Endothelial cell of umbilical vein (primary cell): ENCODE measurements around the gene TRAPPC5. TPM values are rescaled to one million over a fixed set of nuclear protein-coding genes. Genes with fewer than 3 reads are reported as not detected.

Source experiments
- BruUV-seq: library from RNA; stranded (reverse); fragments of 400-500 nt; replicated peaks from 2 replicates; lab custom pipeline; 2021; lab: Mats Ljungman, UMichigan
- CTCF ChIA-PET: fragments of 300-600, 350-600 bp; sonication (Branson Sonifier 250); formaldehyde crosslinking; loops from one replicate; lab custom pipeline; 2021; ENCODE audit warnings: antibody characterized with exemption, inconsistent platforms; lab: Charles Lee
- POLR2A ChIA-PET: fragments of 300-600, 350-600 bp; sonication (Branson Sonifier 250); formaldehyde crosslinking; loops from one replicate; lab custom pipeline; 2021; ENCODE audit warnings: antibody characterized with exemption, inconsistent platforms; lab: Charles Lee
- DNase-seq: peaks from one replicate; pipeline ENCODE4 v3.0.0-alpha.2; 2011; ENCODE audit warnings: low read depth, low spot score
- FAIRE-seq: peaks from 2 replicates; lab custom pipeline; 2011; peaks lifted over from hg19 to GRCh38; lab: Jason Lieb, UNC
- H2AFZ ChIP-seq: 2 replicates; pipeline ENCODE4 v1.6.0; 2012; ENCODE audit warnings: low read depth, low read length, control low read depth, inconsistent platforms
- H3K27ac ChIP-seq: 2 replicates; pipeline ENCODE4 v1.5.1; 2011; ENCODE audit warnings: low read depth, mild to moderate bottlenecking, control low read depth, low read length, moderate library complexity; ENCODE audit not compliant: insufficient read depth
- H3K27me3 ChIP-seq, 2 experiments: 2 replicates each; pipeline versions ENCODE4 v1.6.0 to v1.6.1; 2011; ENCODE audit warnings: low read length in 2 of 2, mixed read lengths in 1 of 2; ENCODE audit not compliant: control insufficient read depth in 2 of 2, insufficient read depth in 2 of 2
- H3K36me3 ChIP-seq, 2 experiments: 2 replicates in 1 of 2; 3 replicates in 1 of 2; pipeline ENCODE4 v1.5.1; 2011; ENCODE audit warnings: low read length in 2 of 2, mild to moderate bottlenecking in 1 of 2, moderate library complexity in 1 of 2; ENCODE audit not compliant: control insufficient read depth in 2 of 2, insufficient read depth in 2 of 2; ENCODE audit errors: extremely low read depth in 1 of 2
- H3K4me1 ChIP-seq: 3 replicates; pipeline ENCODE4 v1.5.1; 2011; ENCODE audit warnings: mild to moderate bottlenecking, low read length; ENCODE audit not compliant: control insufficient read depth, insufficient read depth; ENCODE audit errors: extremely low read depth
- H3K4me2 ChIP-seq: 2 replicates; pipeline ENCODE4 v1.6.1; 2011; ENCODE audit warnings: low read length, control low read depth, mixed read lengths; ENCODE audit not compliant: insufficient read depth
- H3K4me3 ChIP-seq, 3 experiments: fragments of 200-600 bp in 1 of 3; sonication (generic), shearing (Covaris generic) in 1 of 3; replicated peaks in 1 of 3; 2 replicates each; pipeline ENCODE4 v1.5.1; 2011 to 2016; ENCODE audit warnings: control low read depth in 3 of 3, low read length in 3 of 3, mild to moderate bottlenecking in 2 of 3, inconsistent platforms in 1 of 3, low read depth in 1 of 3, moderate library complexity in 1 of 3; ENCODE audit not compliant: insufficient read depth in 1 of 3
- H3K79me2 ChIP-seq: 2 replicates; pipeline ENCODE4 v1.6.0; 2012; ENCODE audit warnings: low read length, inconsistent platforms; ENCODE audit not compliant: control insufficient read depth, insufficient read depth
- H3K9ac ChIP-seq: replicated peaks from 2 replicates; pipeline ENCODE3; 2011; ENCODE audit warnings: low read length, control low read depth; ENCODE audit not compliant: insufficient read depth; ENCODE audit errors: extremely low read depth
- H3K9me1 ChIP-seq: replicated peaks from 3 replicates; pipeline ENCODE4 v1.6.0; 2011; ENCODE audit warnings: mild to moderate bottlenecking, low read length; ENCODE audit not compliant: control insufficient read depth, insufficient read depth; ENCODE audit errors: extremely low read depth
- H3K9me3 ChIP-seq: replicated peaks from 2 replicates; pipeline ENCODE4 v1.5.1; 2012; ENCODE audit warnings: low read length, inconsistent platforms; ENCODE audit not compliant: control insufficient read depth, insufficient read depth
- H4K20me1 ChIP-seq: replicated peaks from 2 replicates; pipeline ENCODE3; 2011; ENCODE audit warnings: mild to moderate bottlenecking, low read length; ENCODE audit not compliant: control insufficient read depth, insufficient read depth; ENCODE audit errors: extremely low read depth
- EZH2 ChIP-seq: IDR thresholded peaks from 2 replicates; pipeline ENCODE4 v1.6.1; 2012; ENCODE audit warnings: borderline replicate concordance, low read depth, mild to moderate bottlenecking, moderate library complexity, low read length, inconsistent platforms; ENCODE audit not compliant: severe bottlenecking
- FOS ChIP-seq: IDR thresholded peaks from 2 replicates; pipeline ENCODE4 v1.6.1; 2011; ENCODE audit warnings: mild to moderate bottlenecking, low read length, moderate library complexity, borderline replicate concordance; ENCODE audit not compliant: insufficient read depth
- GATA2 ChIP-seq: IDR thresholded peaks from 2 replicates; pipeline ENCODE4 v1.7.0; 2011; ENCODE audit warnings: low read depth, mild to moderate bottlenecking, moderate library complexity, mixed read lengths, low read length; ENCODE audit not compliant: insufficient read length, insufficient read depth
- JUN ChIP-seq: IDR thresholded peaks from 2 replicates; pipeline ENCODE4 v1.6.1; 2011; ENCODE audit warnings: borderline replicate concordance, low read depth; ENCODE audit not compliant: insufficient read length, insufficient read depth
- MYC ChIP-seq: IDR thresholded peaks from one replicate; pipeline ENCODE4 v1.6.1; 2011; ENCODE audit warnings: mild to moderate bottlenecking, low read depth, low read length
- POLR2A ChIP-seq: IDR thresholded peaks from 2 replicates; pipeline ENCODE4 v1.6.1; 2012; ENCODE audit warnings: low read depth, mild to moderate bottlenecking, control low read depth, low read length
- POLR2AphosphoS5 ChIP-seq: IDR thresholded peaks from 2 replicates; pipeline ENCODE4 v1.6.1; 2012; ENCODE audit warnings: low read depth, mild to moderate bottlenecking, control low read depth, low read length, moderate library complexity; ENCODE audit not compliant: insufficient read depth
- dilution Hi-C: fragments of 300-500 bp; cut with MboI; formaldehyde crosslinking; loops from one replicate; pipeline ENCODE4 v1.15.0; 2019; ENCODE audit warnings: low sequenced_read_pairs; ENCODE audit not compliant: extremely low pct_ligation_motif_present
- intact Hi-C: fragments of 100-400 bp; cut with micrococcal nuclease; formaldehyde crosslinking; loops from one replicate; pipeline ENCODE4 v1.10.0; 2022
- polyA plus RNA-seq, 4 experiments: library from polyadenylated mRNA; depleted of rRNA in 3 of 4; stranded (reverse) in 3 of 4; unstranded in 1 of 4; fragments of >200 nt; gene quantifications; 2 replicates each; pipeline versions ENCODE4 v1.2.1 to v1.2.3, GENCODE V29; 2011 to 2012; ENCODE audit warnings: missing spikeins in 1 of 4
- total RNA-seq: library from RNA; stranded (reverse); gene quantifications from 2 replicates; pipeline ENCODE4 v1.2.3, GENCODE V29; 2021
- TF ChIP-seq, protein P1 (sequence below), 2 donors: IDR thresholded peaks; 1 replicate in 1 of 2; 2 replicates in 1 of 2; pipeline ENCODE4 v1.5.1; 2011; ENCODE audit warnings: low read length in 2 of 2, mild to moderate bottlenecking in 2 of 2, moderate library complexity in 2 of 2, control low read depth in 1 of 2, inconsistent platforms in 1 of 2, low read depth in 1 of 2; ENCODE audit not compliant: insufficient read depth in 1 of 2; ENCODE audit errors: extremely low read depth in 1 of 2

The TRAPPC5 gene
- total and polyA plus RNA-seq, 2 donors (not counting 3 experiments of a cell fraction or from before 2014, with no cell fraction given), result 114 to 172 TPM

DNA sequence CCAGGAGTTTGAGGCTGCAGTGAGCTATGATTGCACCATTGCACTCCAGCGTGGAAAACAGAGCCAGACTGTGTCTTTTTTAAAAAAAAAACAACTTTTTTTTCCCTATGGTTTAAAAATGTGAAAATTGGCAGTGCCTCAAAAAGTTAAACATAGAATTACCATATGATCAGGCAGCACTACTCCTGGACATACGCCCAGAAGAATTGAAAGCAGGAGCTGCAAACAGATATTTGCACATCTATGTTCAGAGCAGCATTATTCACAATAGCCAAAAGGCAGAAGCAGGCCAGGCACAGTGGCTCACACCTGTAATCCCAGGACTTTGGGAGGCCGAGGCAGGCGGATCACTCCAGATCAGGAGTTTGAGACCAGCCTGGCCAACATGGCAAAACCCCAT is 15.6 kb upstream of the TRAPPC5 start:
- Histone ChIP-seq H3K27me3 (peaks cover 7 to 8% of the 10 kb centered on the region in 2 experiments), H3K4me1 (no peaks in the 10 kb centered on the region), H3K79me2 (no peaks in the 10 kb centered on the region), H3K36me3 (no peaks in the 10 kb centered on the region), H3K4me2 (no peak overlapping the region), H2AFZ (no peak overlapping the region), H3K27ac (no peak overlapping the region), H3K9ac (no peak overlapping the region), H3K4me3 (no peak overlapping the region), H4K20me1 (no peaks in the 10 kb centered on the region), H3K9me3 (no peaks in the 10 kb centered on the region), H3K9me1 (no peaks in the 10 kb centered on the region)
- intact Hi-C loops, result no loop called here
- DNase-seq (no peak), FAIRE-seq (no peak)
- no TSS peak for BruUV-seq
- dilution Hi-C loops, result no loop called here
- CTCF ChIA-PET, result interaction anchor here (1.0 kb wide), 1 partner anchor 16 kb away, joined by 3 read pairs; the partner anchor contains the start of gene TRAPPC5
- POLR2A ChIA-PET, result no interaction called here
- TF ChIP-seq MYC (no peak), POLR2AphosphoS5 (no peak), FOS (no peak), POLR2A (no peak), JUN (no peak), GATA2 (no peak), EZH2 (no peak)
- TF ChIP-seq, protein P1, sequence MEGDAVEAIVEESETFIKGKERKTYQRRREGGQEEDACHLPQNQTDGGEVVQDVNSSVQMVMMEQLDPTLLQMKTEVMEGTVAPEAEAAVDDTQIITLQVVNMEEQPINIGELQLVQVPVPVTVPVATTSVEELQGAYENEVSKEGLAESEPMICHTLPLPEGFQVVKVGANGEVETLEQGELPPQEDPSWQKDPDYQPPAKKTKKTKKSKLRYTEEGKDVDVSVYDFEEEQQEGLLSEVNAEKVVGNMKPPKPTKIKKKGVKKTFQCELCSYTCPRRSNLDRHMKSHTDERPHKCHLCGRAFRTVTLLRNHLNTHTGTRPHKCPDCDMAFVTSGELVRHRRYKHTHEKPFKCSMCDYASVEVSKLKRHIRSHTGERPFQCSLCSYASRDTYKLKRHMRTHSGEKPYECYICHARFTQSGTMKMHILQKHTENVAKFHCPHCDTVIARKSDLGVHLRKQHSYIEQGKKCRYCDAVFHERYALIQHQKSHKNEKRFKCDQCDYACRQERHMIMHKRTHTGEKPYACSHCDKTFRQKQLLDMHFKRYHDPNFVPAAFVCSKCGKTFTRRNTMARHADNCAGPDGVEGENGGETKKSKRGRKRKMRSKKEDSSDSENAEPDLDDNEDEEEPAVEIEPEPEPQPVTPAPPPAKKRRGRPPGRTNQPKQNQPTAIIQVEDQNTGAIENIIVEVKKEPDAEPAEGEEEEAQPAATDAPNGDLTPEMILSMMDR (IDR thresholded peaks at IDR 0.05; ENCODE audit: extremely low read depth in 1 of 2, insufficient read depth in 1 of 2, low read depth in 1 of 2, low read length in 2 of 2), result no peak
